Spleen (tissue), 7 donors: Measurements from ENCODE around the gene ACKR3.

Source experiments
- CTCF ChIP-seq, 11 experiments: fragments of 200-600 bp in 7 of 11; fragments of 450-650 bp in 4 of 11; sonication (generic) in 4 of 11; IDR thresholded peaks in 8 of 11; conservative IDR thresholded peaks in 3 of 11; 1 replicate in 7 of 11; 2 replicates in 4 of 11; pipeline versions ENCODE4 v1.4.0 to v1.8.0; 2016 to 2021; ENCODE audit warnings: antibody characterized with exemption in 11 of 11, inconsistent platforms in 4 of 11, mild to moderate bottlenecking in 1 of 11
- POLR2A ChIP-seq, 3 donors: fragments of 450-650 bp; IDR thresholded peaks; one replicate each; pipeline ENCODE4 v1.5.1; 2017; ENCODE audit warnings: antibody characterized with exemption in 3 of 3, mild to moderate bottlenecking in 1 of 3
- POLR2AphosphoS5 ChIP-seq, 3 donors: sonication (generic); formaldehyde crosslinking; IDR thresholded peaks; one replicate each; pipeline ENCODE4 v1.5.1; 2017; ENCODE audit warnings: antibody characterized with exemption in 3 of 3
- donor health status: DM: no; HTN: no; CAD: no; lungs with moderate emphysema.
- donor health status: DM: no; HTN: no; CAD: no.
- donor health status: DM: no; HTN: no; CAD: no.

- TF ChIP-seq POLR2AphosphoS5 (IDR thresholded peaks at IDR 0.05) (no peak), POLR2A (IDR thresholded peaks at IDR 0.05) (no peak), CTCF (IDR thresholded peaks at IDR 0.05 in 8 of 11, conservative IDR thresholded peaks at IDR 0.05 in 3 of 11) (no peak)
These were observed 34.6 kb upstream of the ACKR3 start for GRCh38 chr2:236535024-236535423.
